ENCODE data around the gene MEAF6.

MEAF6 gene

DNA sequence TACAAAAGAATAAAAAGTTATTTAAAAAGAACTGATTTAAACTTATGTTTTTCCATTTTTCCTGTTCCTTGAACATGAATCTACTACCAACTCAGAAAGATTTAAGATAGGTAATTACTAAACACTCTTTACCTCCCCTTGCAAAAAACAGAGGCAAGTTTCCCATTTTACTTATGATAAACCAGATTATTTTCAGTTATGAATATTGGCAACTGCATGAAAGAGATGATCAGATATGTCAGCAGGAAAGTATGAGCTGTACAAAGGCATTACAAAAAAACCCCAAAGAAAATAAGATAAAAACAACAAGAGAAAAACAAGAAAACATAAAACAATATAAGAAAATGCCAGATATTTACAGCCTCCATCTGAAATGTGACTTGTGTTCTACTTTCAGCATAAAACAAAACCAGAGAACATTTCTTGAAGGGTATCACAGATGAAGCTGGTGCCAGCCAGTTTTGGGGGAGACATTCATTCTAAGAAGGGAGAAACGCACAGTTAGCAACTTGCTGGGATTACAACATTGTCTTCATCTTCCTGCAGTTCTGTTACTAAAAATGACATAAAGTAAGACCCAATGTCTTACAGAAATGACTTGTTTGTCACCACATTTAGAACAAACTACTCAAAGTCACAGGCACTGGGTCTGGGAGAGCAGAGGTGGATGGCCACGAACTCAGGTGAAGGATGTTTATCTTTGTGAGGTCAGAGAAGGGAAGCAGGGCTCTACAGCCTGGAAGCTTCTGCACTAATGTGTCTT is 21.0 kb downstream of the MEAF6 start:
- Histone ChIP-seq H3K4me2 (ENCODE audit: low read depth, low read length, poor library complexity, severe bottlenecking) (no peak overlapping the region), H3K79me2 (ENCODE audit: insufficient read depth, low read length) (no peaks in the 10 kb centered on the region), H3K27me3 (ENCODE audit: low read length) (no peaks in the 10 kb centered on the region), H3K9ac (ENCODE audit: low read length) (no peak overlapping the region), H3K9me2 (replicated peaks; ENCODE audit: insufficient read depth, low read length) (no peaks in the 10 kb centered on the region), H3F3A (ENCODE audit: insufficient read depth) (no peaks in the 10 kb centered on the region), H4K20me1 (ENCODE audit: low read depth, low read length) (no peaks in the 10 kb centered on the region), H3K9me3 (ENCODE audit: insufficient read depth, low read length) (no peaks in the 10 kb centered on the region), H3K36me3 (ENCODE audit: low read length) (peaks cover 10% of the 10 kb centered on the region; the same call in 1 of the 2 replicates), H3K4me3 (ENCODE audit: insufficient read depth, low read length, poor library complexity, severe bottlenecking) (no peak overlapping the region), H3K27ac (ENCODE audit: low read depth, low read length) (no peak overlapping the region), H2AFZ (ENCODE audit: low read depth, low read length, severe bottlenecking) (no peak overlapping the region)
- TF ChIP-seq EZH2phosphoT487 (conservative IDR thresholded peaks at IDR 0.05; ENCODE audit: low read length): no peak
- TF ChIP-seq, protein P1, sequence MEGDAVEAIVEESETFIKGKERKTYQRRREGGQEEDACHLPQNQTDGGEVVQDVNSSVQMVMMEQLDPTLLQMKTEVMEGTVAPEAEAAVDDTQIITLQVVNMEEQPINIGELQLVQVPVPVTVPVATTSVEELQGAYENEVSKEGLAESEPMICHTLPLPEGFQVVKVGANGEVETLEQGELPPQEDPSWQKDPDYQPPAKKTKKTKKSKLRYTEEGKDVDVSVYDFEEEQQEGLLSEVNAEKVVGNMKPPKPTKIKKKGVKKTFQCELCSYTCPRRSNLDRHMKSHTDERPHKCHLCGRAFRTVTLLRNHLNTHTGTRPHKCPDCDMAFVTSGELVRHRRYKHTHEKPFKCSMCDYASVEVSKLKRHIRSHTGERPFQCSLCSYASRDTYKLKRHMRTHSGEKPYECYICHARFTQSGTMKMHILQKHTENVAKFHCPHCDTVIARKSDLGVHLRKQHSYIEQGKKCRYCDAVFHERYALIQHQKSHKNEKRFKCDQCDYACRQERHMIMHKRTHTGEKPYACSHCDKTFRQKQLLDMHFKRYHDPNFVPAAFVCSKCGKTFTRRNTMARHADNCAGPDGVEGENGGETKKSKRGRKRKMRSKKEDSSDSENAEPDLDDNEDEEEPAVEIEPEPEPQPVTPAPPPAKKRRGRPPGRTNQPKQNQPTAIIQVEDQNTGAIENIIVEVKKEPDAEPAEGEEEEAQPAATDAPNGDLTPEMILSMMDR (IDR thresholded peaks at IDR 0.05; ENCODE audit: insufficient read depth, low read length, poor library complexity, severe bottlenecking): no peak

DNA sequence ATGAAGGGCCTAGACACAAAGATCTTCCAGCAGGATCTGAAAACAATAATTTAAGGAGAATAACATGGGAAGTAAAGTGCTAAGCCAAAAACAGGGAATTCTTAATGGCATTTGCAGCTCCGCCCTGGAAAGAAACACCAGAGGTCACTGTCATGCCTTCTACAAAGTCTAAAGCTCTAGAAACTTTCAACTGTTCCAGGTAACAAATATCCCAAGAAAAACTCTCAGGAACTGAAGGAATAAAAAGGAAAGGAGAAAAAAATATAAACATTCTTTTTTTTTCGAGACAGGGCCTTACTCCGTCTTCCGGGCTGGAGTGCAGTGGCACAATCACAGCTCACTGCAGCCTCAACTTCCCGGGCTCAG is 27.0 kb downstream of the MEAF6 start:
- no peak overlapping the region for H3K27ac ChIP-seq (ENCODE audit: low read depth, low read length)
- H3K4me2 ChIP-seq (ENCODE audit: low read depth, low read length, poor library complexity, severe bottlenecking): no peak overlapping the region
- no peak for TF ChIP-seq EZH2phosphoT487 (conservative IDR thresholded peaks at IDR 0.05; ENCODE audit: low read length)
- TF ChIP-seq, protein P1 (IDR thresholded peaks at IDR 0.05; ENCODE audit: insufficient read depth, low read length, poor library complexity, severe bottlenecking): no peak
- no peaks in the 10 kb centered on the region for H3K9me2 ChIP-seq (replicated peaks; ENCODE audit: insufficient read depth, low read length)
- no peaks in the 10 kb centered on the region for H4K20me1 ChIP-seq (ENCODE audit: low read depth, low read length)
- H3K9me3 ChIP-seq (ENCODE audit: insufficient read depth, low read length): no peaks in the 10 kb centered on the region
- H2AFZ ChIP-seq (ENCODE audit: low read depth, low read length, severe bottlenecking): no peak overlapping the region
- H3K9ac ChIP-seq (ENCODE audit: low read length): no peak overlapping the region
- H3K27me3 ChIP-seq (ENCODE audit: low read length): no peaks in the 10 kb centered on the region
- no peaks in the 10 kb centered on the region for H3K79me2 ChIP-seq (ENCODE audit: insufficient read depth, low read length)
- H3F3A ChIP-seq (ENCODE audit: insufficient read depth): no peaks in the 10 kb centered on the region
- H3K4me3 ChIP-seq (ENCODE audit: insufficient read depth, low read length, poor library complexity, severe bottlenecking): no peak overlapping the region
- no peaks in the 10 kb centered on the region for H3K36me3 ChIP-seq (ENCODE audit: low read length)

DNA sequence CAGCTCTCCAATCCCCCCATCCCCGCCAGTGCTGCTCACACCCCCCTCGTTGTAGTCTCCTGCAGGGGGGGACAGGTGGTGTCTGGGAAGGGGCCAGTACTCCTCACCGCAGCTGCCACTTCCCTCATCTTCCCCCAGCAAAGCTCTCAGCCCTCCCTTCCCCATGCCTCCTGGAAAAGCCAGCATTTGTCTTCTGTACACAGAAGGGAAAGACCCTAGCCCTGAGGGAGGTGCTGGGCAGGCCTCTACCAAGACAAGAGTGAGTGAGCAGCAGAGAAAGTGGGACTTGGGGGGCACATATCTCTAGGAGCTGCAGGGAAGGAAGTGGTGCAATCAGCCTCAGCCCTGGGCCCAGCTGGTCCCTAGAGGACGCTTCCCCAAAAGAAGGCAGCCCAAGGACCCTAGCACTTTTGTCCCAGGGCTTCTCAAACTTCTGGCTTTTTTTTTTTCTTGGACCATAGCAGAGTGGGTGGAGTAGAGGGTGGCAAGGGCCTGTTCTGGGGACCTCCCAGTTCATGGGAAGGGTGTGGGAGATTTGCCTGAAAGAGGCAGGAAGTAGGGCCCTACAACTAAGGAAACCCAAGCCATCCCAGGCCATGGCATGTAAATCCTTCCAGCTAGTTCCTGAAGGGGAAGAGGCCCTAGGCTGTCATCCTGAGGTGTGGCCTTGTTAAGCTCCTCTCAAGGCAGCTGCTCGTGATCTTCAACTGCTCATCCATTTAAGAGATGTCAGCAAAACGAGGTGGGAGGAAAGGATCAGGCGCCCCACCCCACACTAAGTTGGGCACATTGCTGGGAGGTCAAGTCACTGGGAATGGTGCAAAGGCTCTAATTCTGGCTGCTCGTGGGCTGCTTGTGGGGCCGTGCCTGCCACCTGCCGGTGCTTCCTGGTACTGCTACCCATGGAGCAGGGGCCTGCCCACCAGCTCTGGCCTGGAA is 27.6 kb downstream of the MEAF6 start:
- no peaks in the 10 kb centered on the region for H3K36me3 ChIP-seq (ENCODE audit: low read length)
- H3K79me2 ChIP-seq (ENCODE audit: insufficient read depth, low read length): no peaks in the 10 kb centered on the region
- no peaks in the 10 kb centered on the region for H4K20me1 ChIP-seq (ENCODE audit: low read depth, low read length)
- no peaks in the 10 kb centered on the region for H3F3A ChIP-seq (ENCODE audit: insufficient read depth)
- H3K4me2 ChIP-seq (ENCODE audit: low read depth, low read length, poor library complexity, severe bottlenecking): no peak overlapping the region
- H3K27ac ChIP-seq (ENCODE audit: low read depth, low read length): no peak overlapping the region
- H3K9me2 ChIP-seq (replicated peaks; ENCODE audit: insufficient read depth, low read length): no peaks in the 10 kb centered on the region
- H2AFZ ChIP-seq (ENCODE audit: low read depth, low read length, severe bottlenecking): no peak overlapping the region
- H3K4me3 ChIP-seq (ENCODE audit: insufficient read depth, low read length, poor library complexity, severe bottlenecking): no peak overlapping the region
- TF ChIP-seq EZH2phosphoT487 (conservative IDR thresholded peaks at IDR 0.05; ENCODE audit: low read length): no peak
- TF ChIP-seq, protein P1 (IDR thresholded peaks at IDR 0.05; ENCODE audit: insufficient read depth, low read length, poor library complexity, severe bottlenecking): peak; percentile 98
- H3K27me3 ChIP-seq (ENCODE audit: low read length): no peaks in the 10 kb centered on the region
- no peaks in the 10 kb centered on the region for H3K9me3 ChIP-seq (ENCODE audit: insufficient read depth, low read length)
- H3K9ac ChIP-seq (ENCODE audit: low read length): no peak overlapping the region
